HCT116 (cell line): ENCODE data around the gene RFPL1.

Experiments used
- EGR1 ChIP-seq: IDR thresholded peaks from 2 replicates; pipeline ENCODE4 v1.6.1; 2012; ENCODE audit warnings: low read depth
- EZH2 ChIP-seq: fragments of 200-600 bp; sonication (generic); IDR thresholded peaks from 2 replicates; pipeline ENCODE4 v1.6.1; 2017; ENCODE audit warnings: antibody characterized with exemption, mixed run types
- EZH2phosphoT487 ChIP-seq: fragments of 200-600 bp; IDR thresholded peaks from 2 replicates; pipeline ENCODE4 v1.6.1; 2018; ENCODE audit warnings: antibody characterized with exemption, borderline replicate concordance
- JUND ChIP-seq: IDR thresholded peaks from 2 replicates; pipeline ENCODE4 v1.6.1; 2012
- MAX ChIP-seq: IDR thresholded peaks from 2 replicates; pipeline ENCODE4 v1.6.1; 2012
- POLR2A ChIP-seq: IDR thresholded peaks from 2 replicates; pipeline ENCODE4 v1.7.0; 2011; ENCODE audit warnings: borderline replicate concordance; ENCODE audit not compliant: insufficient read depth, insufficient read length; ENCODE audit errors: extremely low read depth
- POLR2AphosphoS5 ChIP-seq: IDR thresholded peaks from 2 replicates; pipeline ENCODE4 v1.6.1; 2011; ENCODE audit warnings: mild to moderate bottlenecking, low read depth, low read length, moderate library complexity
- SP1 ChIP-seq: IDR thresholded peaks from 2 replicates; pipeline ENCODE4 v1.6.1; 2012; ENCODE audit warnings: low read depth
- TCF7L2 ChIP-seq: IDR thresholded peaks from 2 replicates; pipeline ENCODE4 v1.7.0; 2011; ENCODE audit warnings: borderline replicate concordance, inconsistent platforms; ENCODE audit not compliant: insufficient read depth, insufficient read length; ENCODE audit errors: extremely low read depth
- YY1 ChIP-seq: IDR thresholded peaks from 2 replicates; pipeline ENCODE4 v1.6.1; 2011; ENCODE audit warnings: low read length, low read depth, moderate library complexity, mild to moderate bottlenecking; ENCODE audit not compliant: insufficient replicate concordance; ENCODE audit errors: extremely low read depth
- TF ChIP-seq, protein P1 (sequence below), 3 experiments: fragments of 200-600 bp in 1 of 3; sonication (generic) in 1 of 3; IDR thresholded peaks in 2 of 3; conservative IDR thresholded peaks in 1 of 3; 2 replicates each; pipeline ENCODE4 v1.5.1; 2012 to 2017; ENCODE audit warnings: low read depth in 2 of 3, low read length in 2 of 3, antibody characterized with exemption in 1 of 3, borderline replicate concordance in 1 of 3, control low read depth in 1 of 3, mild to moderate bottlenecking in 1 of 3, mixed read lengths in 1 of 3, mixed run types in 1 of 3, moderate library complexity in 1 of 3; ENCODE audit not compliant: insufficient read depth in 1 of 3

GRCh38 chr22:29388759-29389090, 49.7 kb upstream of the RFPL1 start:
- no peak for TF ChIP-seq EZH2
- TF ChIP-seq, protein P1, sequence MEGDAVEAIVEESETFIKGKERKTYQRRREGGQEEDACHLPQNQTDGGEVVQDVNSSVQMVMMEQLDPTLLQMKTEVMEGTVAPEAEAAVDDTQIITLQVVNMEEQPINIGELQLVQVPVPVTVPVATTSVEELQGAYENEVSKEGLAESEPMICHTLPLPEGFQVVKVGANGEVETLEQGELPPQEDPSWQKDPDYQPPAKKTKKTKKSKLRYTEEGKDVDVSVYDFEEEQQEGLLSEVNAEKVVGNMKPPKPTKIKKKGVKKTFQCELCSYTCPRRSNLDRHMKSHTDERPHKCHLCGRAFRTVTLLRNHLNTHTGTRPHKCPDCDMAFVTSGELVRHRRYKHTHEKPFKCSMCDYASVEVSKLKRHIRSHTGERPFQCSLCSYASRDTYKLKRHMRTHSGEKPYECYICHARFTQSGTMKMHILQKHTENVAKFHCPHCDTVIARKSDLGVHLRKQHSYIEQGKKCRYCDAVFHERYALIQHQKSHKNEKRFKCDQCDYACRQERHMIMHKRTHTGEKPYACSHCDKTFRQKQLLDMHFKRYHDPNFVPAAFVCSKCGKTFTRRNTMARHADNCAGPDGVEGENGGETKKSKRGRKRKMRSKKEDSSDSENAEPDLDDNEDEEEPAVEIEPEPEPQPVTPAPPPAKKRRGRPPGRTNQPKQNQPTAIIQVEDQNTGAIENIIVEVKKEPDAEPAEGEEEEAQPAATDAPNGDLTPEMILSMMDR (IDR thresholded peaks at IDR 0.05 in 2 of 3, conservative IDR thresholded peaks at IDR 0.05 in 1 of 3; ENCODE audit: borderline replicate concordance in 1 of 3, insufficient read depth in 1 of 3, low read depth in 2 of 3, low read length in 2 of 3), result no peak
- TF ChIP-seq YY1, result no peak
- TF ChIP-seq POLR2A, result no peak
- TF ChIP-seq TCF7L2, result no peak
- TF ChIP-seq SP1, result no peak
- no peak for TF ChIP-seq JUND
- no peak for TF ChIP-seq EZH2phosphoT487
- TF ChIP-seq POLR2AphosphoS5, result no peak
- no peak for TF ChIP-seq EGR1
- TF ChIP-seq MAX, result no peak
